Measurements from ENCODE around the gene MAGI2. TPM values are rescaled to one million over a fixed set of nuclear protein-coding genes. Genes with fewer than 3 reads are reported as not detected.

MAGI2 gene
- total RNA-seq, 1 donor from 2014 or later, result 13.3 TPM

- TF ChIP-seq CTCF (conservative IDR thresholded peaks at IDR 0.05), result no peak
- Mint-ChIP-seq H3K4me3 (no peak overlapping the region), H3K9me3 (no peaks in the 10 kb centered on the region), H3K27me3 (no peaks in the 10 kb centered on the region), H3K36me3 (no peaks in the 10 kb centered on the region), H3K4me1 (ENCODE audit: unreplicated experiment) (no peaks in the 10 kb centered on the region), H3K27ac (no peak overlapping the region)
- no peak for DNase-seq (ENCODE audit: extremely low spot score, unreplicated experiment)
Observed at GRCh38 chr7:79353720-79354468, 99.6 kb downstream of the MAGI2 start.

GRCh38 chr7:79352323-79352722, 101.1 kb downstream of the MAGI2 start:
- no peak for TF ChIP-seq CTCF (conservative IDR thresholded peaks at IDR 0.05)
- no peaks in the 10 kb centered on the region for H3K9me3 Mint-ChIP-seq
- no peaks in the 10 kb centered on the region for H3K4me1 Mint-ChIP-seq (ENCODE audit: unreplicated experiment)
- DNase-seq (ENCODE audit: extremely low spot score, unreplicated experiment), result no peak
- no peaks in the 10 kb centered on the region for H3K27me3 Mint-ChIP-seq
- H3K27ac Mint-ChIP-seq, result no peak overlapping the region
- H3K36me3 Mint-ChIP-seq, result no peaks in the 10 kb centered on the region
- H3K4me3 Mint-ChIP-seq, result no peak overlapping the region

- H3K4me3 Mint-ChIP-seq, result no peak overlapping the region
- H3K9me3 Mint-ChIP-seq, result no peaks in the 10 kb centered on the region
- H3K27ac Mint-ChIP-seq, result no peak overlapping the region
- no peaks in the 10 kb centered on the region for H3K4me1 Mint-ChIP-seq (ENCODE audit: unreplicated experiment)
- H3K27me3 Mint-ChIP-seq, result no peaks in the 10 kb centered on the region
- no peak for DNase-seq (ENCODE audit: extremely low spot score, unreplicated experiment)
- no peak for TF ChIP-seq CTCF (conservative IDR thresholded peaks at IDR 0.05)
- no peaks in the 10 kb centered on the region for H3K36me3 Mint-ChIP-seq
Observed at GRCh38 chr7:79347351-79347750, 106.1 kb downstream of the MAGI2 start.

GRCh38 chr7:79341902-79342301, 111.6 kb downstream of the MAGI2 start:
- H3K36me3 Mint-ChIP-seq, result no peaks in the 10 kb centered on the region
- H3K4me1 Mint-ChIP-seq (ENCODE audit: unreplicated experiment), result peaks cover 7% of the 10 kb centered on the region
- H3K27me3 Mint-ChIP-seq, result no peaks in the 10 kb centered on the region
- H3K27ac Mint-ChIP-seq, result no peak overlapping the region
- DNase-seq (ENCODE audit: extremely low spot score, unreplicated experiment), result no peak
- no peak for TF ChIP-seq CTCF (conservative IDR thresholded peaks at IDR 0.05)
- no peaks in the 10 kb centered on the region for H3K9me3 Mint-ChIP-seq
- H3K4me3 Mint-ChIP-seq, result no peak overlapping the region

GRCh38 chr7:79340212-79340611, 113.3 kb downstream of the MAGI2 start:
- Mint-ChIP-seq H3K4me3 (no peak overlapping the region), H3K36me3 (no peaks in the 10 kb centered on the region), H3K27me3 (no peaks in the 10 kb centered on the region), H3K4me1 (ENCODE audit: unreplicated experiment) (peaks cover 7% of the 10 kb centered on the region), H3K9me3 (no peaks in the 10 kb centered on the region), H3K27ac (no peak overlapping the region)
- no peak for TF ChIP-seq CTCF (conservative IDR thresholded peaks at IDR 0.05)
- no peak for DNase-seq (ENCODE audit: extremely low spot score, unreplicated experiment)
